Measurements from ENCODE around the gene WRNIP1.

GRCh38 chr6:2802521-2803060 lies 37.4 kb downstream of the WRNIP1 start:
- TF ChIP-seq CTCF (IDR thresholded peaks at IDR 0.05) (no peak), ELF4 (CRISPR knock-in tag; IDR thresholded peaks at IDR 0.05; ENCODE audit: low read depth) (no peak), SP1 (CRISPR knock-in tag; conservative IDR thresholded peaks at IDR 0.05) (no peak), EMX1 (CRISPR knock-in tag; IDR thresholded peaks at IDR 0.05) (no peak), ATF3 (CRISPR knock-in tag; conservative IDR thresholded peaks at IDR 0.05) (no peak), MAX (CRISPR knock-in tag; IDR thresholded peaks at IDR 0.05) (no peak), ZBTB43 (CRISPR knock-in tag; IDR thresholded peaks at IDR 0.05) (no peak), ERG (CRISPR knock-in tag; IDR thresholded peaks at IDR 0.05) (no peak), MYBL2 (CRISPR knock-in tag; IDR thresholded peaks at IDR 0.05) (no peak), USF2 (CRISPR knock-in tag; IDR thresholded peaks at IDR 0.05) (no peak), ZNF232 (CRISPR knock-in tag; IDR thresholded peaks at IDR 0.05) (no peak), ATF6 (CRISPR knock-in tag; IDR thresholded peaks at IDR 0.05) (no peak), GRHL2 (CRISPR knock-in tag; IDR thresholded peaks at IDR 0.05; ENCODE audit: insufficient replicate concordance, severe bottlenecking) (no peak), JUN (CRISPR knock-in tag; IDR thresholded peaks at IDR 0.05) (no peak)

Measured in WTC11 (cell line).